HG03565 (cell line): ENCODE results near the gene IPO13.

Source experiments
- ATAC-seq: cut with Tn5 transposase; IDR thresholded peaks from one replicate; pipeline ENCODE4 v1.9.1; 2021; ENCODE audit warnings: mild to moderate bottlenecking, moderate library complexity; ENCODE audit not compliant: unreplicated experiment

IPO13 gene

GRCh38 chr1:43930949-43931275 lies 15.8 kb upstream of the IPO13 start:
- ATAC-seq = no peak

DNA sequence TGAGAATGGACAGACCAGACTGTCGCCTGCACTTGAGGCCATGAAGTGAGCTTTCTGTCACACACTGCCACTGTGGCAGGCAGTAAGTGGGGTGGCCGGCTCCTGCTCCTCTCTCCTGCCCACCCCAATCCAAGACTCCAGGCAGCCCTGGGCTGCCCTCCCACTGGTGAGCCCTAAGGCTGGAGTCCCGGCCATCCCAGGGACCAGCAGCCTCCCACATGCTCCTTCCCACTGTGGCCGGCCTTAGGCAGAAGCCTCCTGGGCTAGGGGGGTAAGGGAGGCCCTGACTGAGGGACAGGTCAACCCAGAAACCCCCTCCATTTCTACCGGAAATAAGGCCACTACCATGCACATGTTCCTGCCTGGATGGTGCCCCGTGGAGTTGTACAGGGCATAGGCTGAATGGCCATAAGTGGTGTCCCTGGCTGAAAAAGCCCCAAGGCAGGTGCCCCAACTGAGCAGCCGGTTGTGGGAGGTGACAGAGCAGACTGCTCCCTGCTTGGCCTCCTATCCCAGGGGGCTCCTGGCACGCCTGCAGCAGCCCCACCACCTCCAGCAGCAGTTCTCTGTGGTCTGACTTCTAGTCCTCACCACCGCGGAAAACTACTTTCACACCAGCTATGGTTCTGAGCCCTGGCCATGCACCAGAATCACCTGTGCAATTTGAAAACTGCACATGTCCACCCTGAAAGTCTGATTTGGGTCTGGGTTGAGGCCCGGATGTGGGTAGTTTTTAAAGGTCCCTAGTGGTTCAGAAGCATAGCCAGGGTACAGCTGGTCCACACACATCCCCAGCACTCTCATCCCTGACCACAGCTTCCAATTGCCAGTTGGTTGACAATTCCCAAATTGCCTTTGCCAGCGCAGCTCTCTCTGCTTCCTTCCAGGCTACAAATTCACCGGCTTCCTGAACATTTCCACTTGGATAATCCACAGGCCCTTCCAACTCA lies 14.8 kb upstream of the IPO13 start:
- no peak for ATAC-seq

GRCh38 chr1:43932786-43933385 lies 13.9 kb upstream of the IPO13 start:
- ATAC-seq = no peak

DNA sequence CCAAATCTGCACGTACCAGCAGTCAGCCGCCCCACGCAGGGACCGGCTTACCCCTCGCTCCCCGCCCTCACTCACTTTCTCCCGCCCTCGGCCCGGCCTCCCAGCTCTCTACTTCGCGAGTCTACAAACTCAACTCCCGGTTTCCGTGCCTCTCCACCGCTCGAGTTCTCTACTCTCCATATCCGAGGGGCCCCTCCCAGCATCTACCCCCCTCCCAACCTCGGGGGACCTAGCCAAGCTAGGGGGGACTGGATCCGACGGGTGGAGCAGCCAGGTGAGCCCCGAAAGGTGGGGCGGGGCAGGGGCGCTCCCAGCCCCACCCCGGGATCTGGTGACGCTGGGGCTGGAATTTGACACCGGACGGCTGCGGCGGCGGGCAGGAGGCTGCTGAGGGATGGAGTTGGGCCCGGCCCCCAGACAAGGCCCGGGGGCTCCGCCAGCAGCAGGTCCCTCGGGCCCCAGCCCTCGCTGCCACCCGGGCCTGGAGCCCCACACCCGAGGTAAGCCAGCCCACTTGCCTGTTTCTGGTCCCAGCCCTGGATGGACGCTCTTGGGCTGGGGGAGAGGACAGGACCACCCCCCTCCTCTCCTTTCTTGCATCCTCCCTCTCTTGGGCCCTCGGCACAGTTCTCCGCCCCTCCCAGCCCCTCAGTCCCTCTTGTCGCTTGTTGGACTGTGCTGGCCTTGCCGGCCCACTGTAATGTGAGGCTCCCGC lies 13.2 kb upstream of the IPO13 start, which contains the start of gene ARTN:
ARTN (plus strand) TSS at position 416 of the 715 bp plus-strand sequence. CDS start 1,856 bp downstream, outside the sequence.
- ATAC-seq = no peak

DNA sequence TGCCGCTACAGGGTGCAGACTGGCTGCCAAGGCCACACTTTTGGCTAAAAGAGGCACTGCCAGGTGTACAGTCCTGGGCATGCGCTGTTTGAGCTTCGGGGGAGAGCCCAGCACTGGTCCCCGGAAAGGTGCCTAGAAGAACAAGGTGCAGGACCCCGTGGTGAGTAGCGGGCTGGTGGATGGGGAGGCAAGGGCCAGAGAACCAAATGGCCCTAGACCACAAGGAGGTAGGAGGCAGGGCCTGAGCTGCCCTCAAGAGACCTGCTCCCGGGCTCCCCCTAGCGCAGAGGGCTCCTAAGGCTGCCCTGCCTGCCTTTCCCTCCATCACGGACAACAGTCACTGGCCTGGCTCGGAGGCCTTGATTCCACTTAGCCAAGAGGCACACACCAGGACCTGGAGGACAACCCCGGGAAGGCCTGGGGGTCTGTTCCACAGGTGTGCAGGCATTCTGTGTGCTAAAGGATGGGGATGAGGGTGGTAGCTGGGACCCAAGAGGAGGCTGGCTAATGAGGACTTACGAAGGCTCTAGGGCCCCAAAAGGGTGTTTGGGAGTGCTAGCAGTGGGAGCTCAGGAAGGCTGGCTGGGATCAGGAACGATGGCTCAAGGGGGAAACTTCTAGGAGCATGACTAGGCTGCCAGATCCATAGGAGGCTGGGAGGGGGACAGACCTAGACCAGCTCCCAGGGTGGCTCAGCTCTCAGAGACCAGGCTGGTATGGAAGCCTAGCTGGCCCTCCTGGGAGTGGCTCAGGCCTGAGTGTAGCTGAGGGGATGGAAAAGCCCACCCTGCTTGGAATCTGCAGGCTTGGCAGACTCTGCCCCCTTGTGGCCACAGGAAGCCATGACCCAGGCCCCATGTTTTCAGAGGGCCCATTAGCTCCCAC lies 12.4 kb upstream of the IPO13 start:
- no peak for ATAC-seq

DNA sequence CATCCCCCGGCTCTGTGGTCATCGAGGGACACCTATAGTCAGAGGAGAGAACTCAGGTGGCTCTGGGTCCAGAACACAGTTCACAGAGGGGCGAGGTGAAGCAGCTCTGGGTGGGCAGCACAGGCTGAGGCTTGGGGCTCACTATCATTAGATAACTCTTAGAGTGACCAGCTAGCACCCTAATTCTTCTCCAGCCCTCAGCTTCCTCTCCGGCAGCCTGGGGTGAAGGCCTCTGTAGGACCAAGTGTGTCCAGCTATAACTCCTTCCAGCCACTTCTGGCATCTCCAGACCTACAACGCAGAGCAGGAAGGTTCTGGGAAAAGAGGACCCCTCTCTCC lies 11.8 kb upstream of the IPO13 start:
- no peak for ATAC-seq

GRCh38 chr1:43935711-43936427 lies 10.9 kb upstream of the IPO13 start:
- ATAC-seq = no peak

- ATAC-seq = no peak
These were observed 10.2 kb upstream of the IPO13 start for GRCh38 chr1:43936431-43937151.

DNA sequence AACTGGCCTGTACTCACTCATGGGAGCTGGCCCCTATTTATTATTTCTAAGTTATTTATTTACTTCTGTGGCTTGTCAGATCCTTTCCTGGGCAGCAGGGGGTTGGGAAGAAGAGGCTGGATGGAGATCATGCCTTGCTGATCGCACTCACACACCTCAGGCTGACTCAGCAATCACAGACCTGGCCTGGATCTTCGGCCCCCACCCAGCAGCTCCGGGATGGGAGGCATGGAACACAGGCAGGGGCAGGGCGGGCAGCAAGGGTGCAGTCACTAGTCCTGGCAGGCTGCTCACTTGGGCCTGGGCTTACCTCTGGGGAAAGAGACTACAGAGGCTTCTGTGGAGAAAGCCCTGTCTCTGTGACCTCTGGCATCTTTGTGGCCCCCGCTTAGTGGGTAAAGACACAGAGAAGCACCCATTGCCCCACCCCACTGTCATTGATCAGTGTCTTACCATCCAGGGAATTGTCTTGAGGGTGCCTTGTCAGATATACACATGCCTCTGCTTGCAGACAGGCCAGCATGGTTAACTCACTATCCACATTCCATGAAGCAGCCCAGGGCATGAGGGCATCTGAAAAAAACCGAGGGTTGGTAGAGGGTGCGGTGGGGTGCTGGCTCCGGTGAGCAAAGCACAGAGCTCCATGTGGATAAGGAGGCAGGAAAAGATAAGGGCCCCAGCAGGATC lies 9.4 kb upstream of the IPO13 start:
- ATAC-seq = no peak

DNA sequence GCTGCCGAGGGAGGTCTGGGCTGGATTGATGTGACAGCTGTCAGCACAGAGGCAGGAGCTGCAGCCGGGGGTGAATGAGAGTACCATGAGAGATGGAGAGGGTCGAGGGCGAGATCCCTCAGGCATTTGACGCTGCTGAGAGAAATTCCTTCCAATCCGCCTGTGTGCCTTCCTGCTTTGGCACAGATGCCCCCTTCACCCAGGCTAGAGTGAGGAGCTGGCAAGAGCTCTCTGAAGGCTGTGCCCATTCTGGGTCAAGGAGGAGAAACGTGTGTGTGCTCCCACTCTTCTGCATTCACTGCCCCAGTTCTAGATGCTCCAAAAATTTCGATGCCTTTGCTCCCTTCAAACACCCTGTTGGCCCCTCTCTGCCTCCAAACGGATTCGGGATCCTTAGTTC lies 8.4 kb upstream of the IPO13 start:
- ATAC-seq = no peak

GRCh38 chr1:43938892-43939587 lies 7.7 kb upstream of the IPO13 start:
- no peak for ATAC-seq

DNA sequence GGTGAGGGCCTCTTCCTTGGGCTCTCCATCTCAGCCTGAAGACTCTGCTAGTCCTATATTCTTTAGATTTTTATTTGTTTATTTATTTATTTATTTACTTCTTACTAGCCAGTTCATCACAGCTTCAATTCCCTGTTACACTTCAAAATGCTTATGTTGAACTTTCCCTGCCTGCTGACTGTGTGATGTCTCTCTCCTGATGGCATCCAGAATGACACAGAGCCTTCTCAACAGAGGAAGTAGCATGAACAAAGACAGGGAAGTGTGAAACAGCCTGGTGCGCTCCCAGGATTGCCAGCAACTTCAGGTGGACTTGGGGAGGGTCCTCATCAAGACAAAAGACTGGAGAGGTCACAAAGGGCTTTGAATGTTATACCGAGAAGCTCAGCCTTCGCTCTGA lies 4.3 kb upstream of the IPO13 start:
- ATAC-seq = no peak

GRCh38 chr1:43944860-43945259 lies 1.9 kb upstream of the IPO13 start:
- ATAC-seq = no peak

DNA sequence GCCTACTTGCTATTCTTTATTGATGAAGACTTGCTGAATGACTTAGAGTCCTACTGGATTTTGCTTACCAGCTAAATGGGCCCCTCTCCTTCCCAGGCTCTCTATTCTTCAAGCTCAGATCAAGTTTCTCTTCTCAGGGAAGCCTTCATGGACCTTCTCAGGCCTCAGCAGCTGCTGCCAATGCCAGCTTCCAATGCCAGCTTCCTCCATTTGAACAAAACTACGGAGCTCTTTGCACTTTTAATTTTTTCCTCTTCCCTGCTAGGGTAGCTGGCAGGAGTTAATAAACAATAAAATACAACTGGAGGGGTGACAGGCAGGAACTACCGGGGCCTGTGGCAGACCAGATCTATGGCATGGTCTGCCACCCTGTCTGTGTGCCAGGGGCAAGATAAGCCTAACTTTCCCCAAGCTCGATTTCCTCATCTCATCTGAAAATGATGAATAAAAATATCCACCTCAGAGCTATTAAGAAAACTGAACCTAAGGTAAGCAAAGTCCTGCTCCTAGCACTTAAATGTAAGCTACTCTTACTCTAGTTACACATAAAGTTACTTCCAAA lies 995 bp upstream of the IPO13 start:
- ATAC-seq = no peak

DNA sequence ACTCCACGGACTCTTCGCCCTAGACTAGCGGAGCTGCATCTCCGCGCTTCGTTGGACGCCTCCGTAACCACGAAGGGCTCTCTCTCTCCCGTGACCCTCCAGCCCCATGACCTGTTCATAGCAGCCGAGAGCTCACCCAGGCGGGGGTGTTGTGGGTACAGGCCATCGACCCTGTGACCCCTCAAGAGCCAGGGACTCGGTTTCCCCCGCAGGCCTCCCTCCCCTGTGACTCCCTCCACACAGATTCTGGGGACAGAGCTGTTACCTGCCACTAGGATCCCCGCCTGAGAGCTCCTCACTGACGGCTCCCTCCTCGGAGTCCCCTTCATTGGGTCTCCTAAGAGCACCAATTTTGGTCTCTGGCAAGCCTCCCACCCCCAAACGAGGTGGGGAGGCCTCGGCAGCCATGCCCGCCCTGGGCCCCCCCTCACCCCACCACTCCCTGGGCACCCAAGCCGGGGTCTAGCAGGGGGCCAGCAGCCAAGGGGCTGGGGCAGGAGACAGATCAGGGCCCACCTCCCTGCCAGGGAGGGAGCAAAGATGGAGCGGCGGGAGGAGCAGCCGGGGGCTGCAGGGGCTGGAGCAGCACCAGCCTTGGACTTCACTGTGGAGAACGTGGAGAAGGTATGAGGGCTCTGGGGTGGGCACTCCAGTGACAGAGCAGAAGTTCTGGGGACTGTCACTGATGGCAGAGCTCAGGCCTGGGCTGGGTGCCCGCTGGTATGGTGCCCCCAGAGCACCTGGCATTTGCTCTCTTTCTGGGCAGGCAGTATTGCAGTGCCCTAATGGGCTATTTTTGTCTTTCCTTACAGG lies 517 bp downstream of the IPO13 start:
- ATAC-seq = no peak

DNA sequence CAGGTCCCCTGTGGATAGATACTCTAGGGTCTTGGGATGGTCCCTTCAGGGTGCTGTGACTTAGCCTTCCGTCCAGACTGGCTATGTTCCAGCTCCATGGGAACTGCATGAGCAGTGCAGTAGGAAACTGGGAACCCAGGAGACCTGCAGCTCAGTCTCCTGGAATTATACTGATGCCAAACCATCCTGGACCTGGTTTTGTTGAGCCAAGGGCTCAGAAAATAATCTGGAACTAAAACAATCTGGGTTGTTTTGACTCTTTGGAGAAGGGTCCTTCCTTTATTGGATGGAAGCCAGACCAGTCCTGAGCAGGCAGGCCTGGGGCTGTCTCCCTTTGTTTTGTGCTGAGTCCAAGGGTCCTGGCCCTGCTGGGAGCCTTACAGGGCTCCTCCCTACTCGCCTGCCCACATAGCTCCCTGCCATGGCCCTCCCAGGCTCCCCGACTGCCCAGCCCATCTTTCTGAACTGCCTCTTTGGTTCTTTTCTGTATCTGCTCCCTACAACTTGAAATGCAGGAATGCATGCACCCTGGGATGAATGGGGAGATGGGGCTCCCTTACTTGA lies 1.2 kb downstream of the IPO13 start:
- no peak for ATAC-seq

DNA sequence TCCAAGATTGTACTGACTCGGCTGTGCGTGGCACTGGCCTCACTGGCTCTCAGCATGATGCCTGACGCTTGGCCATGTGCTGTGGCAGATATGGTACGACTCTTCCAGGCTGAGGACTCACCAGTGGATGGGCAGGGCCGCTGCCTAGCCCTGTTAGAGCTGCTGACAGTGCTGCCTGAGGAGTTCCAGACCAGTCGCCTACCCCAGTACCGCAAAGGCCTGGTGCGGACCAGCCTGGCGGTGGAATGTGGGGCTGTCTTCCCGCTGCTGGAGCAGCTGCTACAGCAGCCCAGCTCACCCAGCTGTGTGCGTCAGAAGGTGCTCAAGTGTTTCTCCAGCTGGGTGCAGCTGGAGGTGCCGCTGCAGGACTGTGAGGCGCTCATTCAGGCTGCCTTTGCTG lies 2.9 kb downstream of the IPO13 start:
- no peak for ATAC-seq
